Gastroesophageal sphincter (tissue), 4 donors: Measurements from ENCODE around the gene PROZ. TPM values are rescaled to one million over a fixed set of nuclear protein-coding genes. Genes with fewer than 3 reads are reported as not detected.
A peak's percentile ranks its signal among the peaks of the same experiment; 100 is the strongest.

ENCODE experiments used
- ATAC-seq: fragments of 150-250 bp; one replicate; pipeline ENCODE4 v1.9.1; 2016; ENCODE audit warnings: mild to moderate bottlenecking, moderate library complexity
- H3K27ac ChIP-seq, 4 donors: fragments of 200-600 bp; sonication (generic) in 3 of 4; 1 replicate in 3 of 4; 2 replicates in 1 of 4; pipeline ENCODE4 v1.5.1; 2016 to 2019
- H3K27me3 ChIP-seq: fragments of 200-600 bp; sonication (generic); one replicate; pipeline ENCODE4 v1.5.1; 2019
- H3K36me3 ChIP-seq, 2 donors: fragments of 200-600 bp; sonication (generic); one replicate each; pipeline ENCODE4 v1.5.1; 2019; ENCODE audit warnings: control low read depth in 1 of 2
- H3K4me1 ChIP-seq, 3 donors: fragments of 200-600 bp; sonication (generic); 1 replicate in 2 of 3; 2 replicates in 1 of 3; pipeline ENCODE4 v1.5.1; 2016 to 2019; ENCODE audit warnings: control low read depth in 2 of 3
- H3K4me3 ChIP-seq, 2 donors: fragments of 200-600 bp; sonication (generic); one replicate each; pipeline ENCODE4 v1.5.1; 2019; ENCODE audit warnings: mild to moderate bottlenecking in 1 of 2, moderate library complexity in 1 of 2
- H3K9me3 ChIP-seq, 3 donors: fragments of 200-600 bp; sonication (generic); one replicate each; pipeline ENCODE4 v1.5.1; 2017 to 2019; ENCODE audit warnings: control low read depth in 2 of 3
- CTCF ChIP-seq, 4 experiments: fragments of 200-600 bp in 2 of 4; fragments of 450-650 bp in 2 of 4; sonication (generic) in 1 of 4; IDR thresholded peaks; one replicate each; pipeline ENCODE4 v1.5.1; 2017 to 2019; ENCODE audit warnings: antibody characterized with exemption in 4 of 4, mild to moderate bottlenecking in 2 of 4, moderate library complexity in 2 of 4
- EP300 ChIP-seq: sonication (generic); formaldehyde crosslinking; IDR thresholded peaks from one replicate; pipeline ENCODE4 v1.6.1; 2017; ENCODE audit warnings: antibody characterized with exemption, mild to moderate bottlenecking
- POLR2A ChIP-seq, 2 donors: fragments of 450-650 bp; IDR thresholded peaks; one replicate each; pipeline ENCODE4 v1.6.1; 2017; ENCODE audit warnings: antibody characterized with exemption in 2 of 2, mild to moderate bottlenecking in 2 of 2, moderate library complexity in 1 of 2
- POLR2AphosphoS5 ChIP-seq: sonication (generic); formaldehyde crosslinking; IDR thresholded peaks from one replicate; pipeline ENCODE4 v1.6.1; 2017; ENCODE audit warnings: antibody characterized with exemption
- WGBS, 2 donors: methylation state at CpG; one replicate each; pipeline ENCODE4 v1.1.5; 2018; ENCODE audit warnings: low coverage in 1 of 2; 5-methylcytosine and 5-hydroxymethylcytosine counted together
- total RNA-seq, 4 donors: library from RNA; depleted of rRNA; stranded (reverse); fragments of >200 nt; gene quantifications; one replicate each; pipeline ENCODE4 v1.1.0, GENCODE V29; 2016

The PROZ gene
- total RNA-seq, 4 donors from 2014 or later, result not detected

- no peak overlapping the region for H3K4me3 ChIP-seq
- no peaks in the 10 kb centered on the region for H3K9me3 ChIP-seq
- peak overlapping the region in 2 of 4 donors; percentile 21 to 34 for H3K27ac ChIP-seq
- ATAC-seq, result no peak
- no peaks in the 10 kb centered on the region for H3K27me3 ChIP-seq
- peaks cover under 1 to 98% of the 10 kb centered on the region in 2 donors for H3K36me3 ChIP-seq
- H3K4me1 ChIP-seq, result no peaks in the 10 kb centered on the region
- 56 to 69% methylated on average over 20 to 21 of the region's 25 CpGs for WGBS, 2 donors
- TF ChIP-seq POLR2A (IDR thresholded peaks at IDR 0.05) (no peak), CTCF (IDR thresholded peaks at IDR 0.05) (no peak), EP300 (no peak), POLR2AphosphoS5 (no peak)
These were observed 19.8 kb downstream of the PROZ start for GRCh38 chr13:113178070-113178895.

DNA sequence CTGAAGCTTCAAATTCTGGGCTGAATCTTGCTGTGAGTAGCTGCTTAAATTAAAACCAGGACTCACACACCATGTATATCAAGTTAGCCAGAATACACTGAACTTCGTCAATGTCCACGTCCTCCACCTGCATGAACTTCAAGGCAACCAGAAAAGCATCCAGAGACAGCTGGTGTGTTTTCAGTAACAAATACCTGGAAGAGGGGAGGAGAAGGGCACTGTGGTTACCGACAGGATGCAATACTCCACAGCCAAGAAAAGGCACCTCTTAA, 20.4 kb downstream of the PROZ start:
- Histone ChIP-seq H3K9me3 (no peaks in the 10 kb centered on the region), H3K36me3 (peaks cover 3 to 100% of the 10 kb centered on the region in 2 donors), H3K4me3 (no peak overlapping the region), H3K4me1 (no peaks in the 10 kb centered on the region), H3K27ac (peak overlapping the region in 2 of 4 donors; percentile 21 to 34), H3K27me3 (no peaks in the 10 kb centered on the region)
- 67 to 75% methylated on average over 1 to 3 of the region's 3 CpGs for WGBS, 2 donors
- no peak for ATAC-seq
- no peak for TF ChIP-seq EP300
- no peak for TF ChIP-seq POLR2AphosphoS5
- no peak for TF ChIP-seq CTCF (IDR thresholded peaks at IDR 0.05)
- no peak for TF ChIP-seq POLR2A (IDR thresholded peaks at IDR 0.05)

GRCh38 chr13:113179374-113180230, 21.2 kb downstream of the PROZ start:
- no peak for ATAC-seq
- Histone ChIP-seq H3K27me3 (no peaks in the 10 kb centered on the region), H3K4me1 (no peaks in the 10 kb centered on the region), H3K27ac (no peak overlapping the region), H3K9me3 (no peaks in the 10 kb centered on the region), H3K36me3 (peaks cover 3 to 100% of the 10 kb centered on the region in 2 donors), H3K4me3 (no peak overlapping the region)
- WGBS, 2 donors, result 75 to 92% methylated on average over 5 to 12 of the region's 28 CpGs
- TF ChIP-seq CTCF (IDR thresholded peaks at IDR 0.05), result no peak
- TF ChIP-seq EP300, result no peak
- TF ChIP-seq POLR2AphosphoS5, result no peak

- Histone ChIP-seq H3K27ac (no peak overlapping the region), H3K27me3 (no peaks in the 10 kb centered on the region), H3K4me3 (no peak overlapping the region), H3K9me3 (no peaks in the 10 kb centered on the region), H3K36me3 (peaks cover 3 to 95% of the 10 kb centered on the region in 2 donors), H3K4me1 (no peaks in the 10 kb centered on the region)
- WGBS, 2 donors, result 95 to 100% methylated on average over 1 to 3 of the region's 4 CpGs
- no peak for TF ChIP-seq CTCF (IDR thresholded peaks at IDR 0.05)
- no peak for TF ChIP-seq EP300
- TF ChIP-seq POLR2A (IDR thresholded peaks at IDR 0.05), result no peak
- no peak for TF ChIP-seq POLR2AphosphoS5
- no peak for ATAC-seq
These were observed 23.6 kb downstream of the PROZ start for GRCh38 chr13:113182046-113182445.
